AG09319 (cell line): ENCODE measurements around the gene ARVCF.
A peak's percentile ranks its signal among the peaks of the same experiment; 100 is the strongest.

ENCODE experiments used
- DNase-seq: peaks from one replicate; pipeline ENCODE4 v3.0.0-alpha.2; 2010; ENCODE audit warnings: low read depth; ENCODE audit errors: extremely low read depth
- CTCF ChIP-seq: IDR thresholded peaks from 2 replicates; pipeline ENCODE4 v1.5.1; 2011; ENCODE audit warnings: low read depth, mild to moderate bottlenecking, inconsistent platforms, low read length, moderate library complexity

The ARVCF gene

GRCh38 chr22:19970031-19970478 is 46.6 kb downstream of the ARVCF start:
- DNase-seq, result no peak
- TF ChIP-seq CTCF, result no peak

- TF ChIP-seq CTCF, result no peak
- no peak for DNase-seq
Measured at GRCh38 chr22:19969141-19969928, 47.3 kb downstream of the ARVCF start.

- TF ChIP-seq CTCF, result no peak
- no peak for DNase-seq
Measured at GRCh38 chr22:19968450-19968891, 48.2 kb downstream of the ARVCF start.

GRCh38 chr22:19967850-19968449 is 48.7 kb downstream of the ARVCF start:
- no peak for TF ChIP-seq CTCF
- no peak for DNase-seq

GRCh38 chr22:19966908-19967750 is 49.5 kb downstream of the ARVCF start:
- no peak for TF ChIP-seq CTCF
- no peak for DNase-seq

- TF ChIP-seq CTCF, result peak; percentile 33
- no peak for DNase-seq
Measured at GRCh38 chr22:19965771-19966709, 50.6 kb downstream of the ARVCF start.
